ENCODE results near the gene WDR73.
"Not testable (repeated sequence)": the region's sequence is repeated elsewhere in the genome, so short reads cannot be mapped to it uniquely, and the experiment has no call there.

Gene WDR73

GRCh38 chr15:84657748-84658079, 3.6 kb upstream of the WDR73 start:
- no peak for DNase-seq (ENCODE audit: low spot score)

DNA sequence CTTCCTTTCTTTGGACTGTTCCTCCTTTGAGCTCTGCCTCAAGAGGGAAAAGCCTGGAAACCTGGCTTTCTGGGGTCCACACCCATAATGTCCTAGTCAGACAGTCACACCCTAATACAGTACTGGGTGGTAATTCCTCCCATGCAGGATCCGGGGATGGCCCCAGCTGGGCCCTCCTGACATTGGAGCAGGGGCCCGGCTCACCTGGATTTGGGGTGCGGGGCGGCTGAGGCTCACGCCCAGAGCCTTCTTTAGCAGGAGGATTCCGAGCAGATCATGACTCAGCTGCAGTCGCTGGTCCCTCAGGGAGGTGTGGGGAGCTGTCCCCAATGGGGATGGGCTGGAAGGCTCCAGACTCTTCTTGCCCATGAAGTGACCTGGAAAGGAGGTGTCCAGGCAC, 2.9 kb upstream of the WDR73 start:
- DNase-seq (ENCODE audit: low spot score) = no peak

DNA sequence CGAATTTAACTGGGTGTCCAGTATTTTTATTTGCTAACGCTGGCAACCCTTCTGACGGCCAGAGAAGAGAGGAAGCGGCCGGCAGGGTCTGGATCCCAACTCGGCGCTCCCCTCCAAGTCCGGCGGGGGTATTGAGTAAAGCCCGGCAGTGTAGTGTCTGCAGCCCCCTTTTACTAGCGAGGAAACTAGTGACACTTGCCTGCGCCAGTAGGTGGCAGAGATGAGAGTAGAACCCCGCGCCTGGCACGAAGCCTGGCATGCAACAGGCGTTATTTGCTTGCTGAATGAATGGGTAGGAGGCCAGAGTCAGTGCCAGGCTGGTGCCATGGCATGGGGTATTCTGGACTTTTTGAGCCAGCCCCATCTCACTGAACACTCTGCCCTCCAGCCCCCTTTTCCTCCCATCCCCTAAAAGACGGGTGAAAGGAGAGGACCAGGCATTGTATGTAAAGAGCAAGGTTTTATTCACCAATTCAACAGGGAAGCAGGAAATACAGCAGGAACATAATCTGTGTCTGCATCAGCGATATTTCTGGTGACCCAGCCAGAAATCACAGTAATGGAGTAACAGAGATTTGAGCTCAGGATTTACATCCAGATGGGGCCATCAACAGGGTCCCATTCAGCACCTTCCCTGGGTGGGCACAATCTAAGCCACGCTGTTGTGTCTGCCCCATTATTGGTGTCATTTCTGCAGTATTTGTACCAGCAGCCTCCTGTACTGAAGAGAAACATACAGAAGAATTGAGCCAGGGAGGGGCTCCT, 788 bp upstream of the WDR73 start:
- peak; percentile 68 for DNase-seq (ENCODE audit: low spot score)

DNA sequence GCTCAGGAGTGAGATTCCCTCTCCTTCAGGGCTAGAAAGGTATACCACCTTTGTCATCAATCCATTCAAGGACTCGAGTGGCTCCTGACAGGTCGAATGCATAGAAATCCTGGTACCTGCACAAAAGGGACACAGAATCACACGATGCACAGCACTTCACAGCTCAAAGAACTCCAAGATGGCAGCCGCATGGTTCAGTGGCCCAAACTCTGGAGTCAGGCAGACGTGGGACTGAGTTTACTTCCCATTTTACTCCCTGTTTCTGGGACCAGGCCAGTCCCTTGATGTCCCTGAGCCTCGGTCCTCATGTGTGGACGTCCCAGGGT, 536 bp downstream of the WDR73 start:
- DNase-seq (ENCODE audit: low spot score) = no peak

DNA sequence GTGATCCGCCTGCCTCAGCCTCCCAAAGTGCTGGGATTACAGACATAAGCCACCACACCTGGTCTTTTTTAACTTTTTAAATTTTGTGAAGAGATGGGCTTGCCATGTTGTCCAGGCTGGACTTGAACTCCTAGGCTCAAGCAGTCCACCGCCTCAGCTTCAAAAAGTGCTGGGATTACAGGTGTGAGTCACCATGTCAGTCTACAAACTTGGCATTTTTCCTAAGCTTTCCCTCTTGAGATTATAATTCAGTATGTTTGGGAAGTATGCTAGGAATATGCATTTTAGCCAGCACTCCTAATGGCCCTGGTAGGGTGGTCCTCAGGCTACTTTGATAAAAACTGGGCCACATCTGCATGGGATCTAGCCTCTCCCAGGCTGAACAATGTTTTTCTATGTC, 4.4 kb downstream of the WDR73 start:
- DNase-seq (ENCODE audit: low spot score) = no peak

GRCh38 chr15:84648539-84648938, 5.5 kb downstream of the WDR73 start:
- DNase-seq (ENCODE audit: low spot score) = no peak

DNA sequence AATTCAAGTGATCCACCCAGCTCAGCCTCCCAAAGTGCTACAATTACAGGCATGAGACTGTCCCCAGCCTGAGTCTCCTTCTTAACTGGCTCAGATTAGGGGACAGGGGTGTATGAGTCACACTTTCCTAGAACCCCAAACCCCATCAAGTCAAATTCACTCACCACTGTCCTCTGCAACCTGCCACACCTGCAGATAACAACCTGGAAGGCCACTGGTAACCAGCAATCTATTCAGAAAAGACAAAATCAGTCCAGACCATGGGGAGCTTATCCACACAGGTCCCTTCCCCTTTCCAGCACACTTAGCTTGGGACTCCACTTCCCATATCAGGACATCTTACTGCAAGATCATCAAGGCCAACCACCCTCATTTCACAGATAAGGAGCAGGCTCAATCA, 6.4 kb downstream of the WDR73 start:
- no peak for DNase-seq (ENCODE audit: low spot score)

DNA sequence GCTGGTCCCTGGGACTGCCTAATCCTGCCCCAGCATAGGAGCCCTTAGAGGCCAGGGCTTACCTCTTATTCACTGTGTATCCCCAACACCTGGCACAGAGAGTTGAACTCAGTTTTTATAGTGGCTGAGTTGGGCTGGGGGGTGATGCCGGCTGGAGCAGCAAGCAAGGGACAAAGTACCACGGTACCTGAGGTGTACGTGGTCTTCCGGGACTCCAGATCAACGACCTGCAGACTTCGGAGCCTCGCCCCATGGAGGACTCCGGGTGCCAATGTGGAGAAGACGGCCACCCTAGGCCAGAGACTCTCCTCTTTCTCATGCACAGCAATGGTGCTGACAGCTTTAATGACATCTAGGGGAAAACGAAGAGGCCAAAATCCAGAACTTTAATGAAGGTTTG, 8.1 kb downstream of the WDR73 start:
- DNase-seq (ENCODE audit: low spot score) = no peak

- no peak for DNase-seq (ENCODE audit: low spot score)
Observed at GRCh38 chr15:84645496-84645895, 8.6 kb downstream of the WDR73 start.

DNA sequence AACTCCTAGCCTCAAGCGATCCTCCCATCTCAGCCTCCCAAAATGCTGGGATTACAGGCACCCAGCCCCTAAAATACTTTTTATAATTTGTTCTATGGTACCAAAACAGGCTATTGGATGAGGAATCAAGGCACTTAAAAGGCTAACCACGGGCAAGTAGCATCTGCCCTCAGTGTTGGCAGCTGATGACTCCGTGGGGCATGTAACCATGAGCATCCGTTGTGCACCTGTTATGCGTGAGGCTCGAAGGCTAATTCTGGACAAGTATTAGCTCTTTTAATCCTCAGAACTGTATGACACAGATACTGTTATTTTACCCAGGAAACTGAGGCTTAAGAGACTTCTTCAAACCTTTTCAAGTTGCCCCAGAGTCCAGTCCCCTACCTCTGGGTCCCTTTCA, 10.2 kb downstream of the WDR73 start:
- no peak for DNase-seq (ENCODE audit: low spot score)

DNA sequence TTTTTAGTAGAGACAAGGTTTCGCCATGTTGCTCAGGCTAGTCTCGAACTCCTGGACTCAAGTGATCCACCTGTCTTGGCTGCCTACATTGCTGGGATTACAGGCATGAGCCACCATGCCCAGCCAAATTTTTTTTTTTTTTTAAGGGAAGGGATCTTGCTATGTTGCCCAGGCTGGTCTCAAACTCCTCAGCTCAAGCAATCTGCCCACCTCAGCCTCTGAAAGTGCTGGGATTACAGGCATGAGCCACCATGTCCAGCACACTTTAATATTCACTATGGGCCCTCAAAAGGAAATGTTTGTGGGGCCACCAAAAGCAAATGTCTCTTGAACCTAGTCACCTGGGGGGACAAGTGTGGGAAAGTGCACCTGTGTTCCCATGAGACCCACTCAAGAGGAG, 11.4 kb downstream of the WDR73 start:
- not testable (repeated sequence) for DNase-seq (ENCODE audit: low spot score)

GRCh38 chr15:84641871-84642270, 12.2 kb downstream of the WDR73 start:
- DNase-seq (ENCODE audit: low spot score) = not testable (repeated sequence)

DNA sequence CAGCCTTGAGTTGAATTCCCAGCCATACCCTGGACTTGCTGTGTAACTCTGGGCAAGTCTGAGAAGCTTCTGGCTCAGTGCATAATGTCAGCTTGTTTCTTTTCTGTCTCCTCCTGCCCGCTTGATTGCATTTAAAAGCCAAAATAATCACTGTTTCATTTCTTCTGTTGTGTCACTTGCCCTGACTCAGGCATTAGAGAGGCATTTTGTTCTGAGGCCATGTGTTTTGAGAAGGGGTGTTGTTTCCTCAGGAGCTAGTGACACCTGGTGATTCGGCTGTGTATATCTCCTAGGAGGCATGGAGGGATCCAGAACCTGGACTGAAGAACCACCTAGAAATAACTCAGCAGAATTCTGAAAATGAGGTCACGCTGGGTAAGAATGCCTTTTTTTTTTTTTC, 16.0 kb downstream of the WDR73 start:
- DNase-seq (ENCODE audit: low spot score) = no peak

GRCh38 chr15:84634228-84634837, 19.8 kb downstream of the WDR73 start:
- no peak for DNase-seq (ENCODE audit: low spot score)

DNA sequence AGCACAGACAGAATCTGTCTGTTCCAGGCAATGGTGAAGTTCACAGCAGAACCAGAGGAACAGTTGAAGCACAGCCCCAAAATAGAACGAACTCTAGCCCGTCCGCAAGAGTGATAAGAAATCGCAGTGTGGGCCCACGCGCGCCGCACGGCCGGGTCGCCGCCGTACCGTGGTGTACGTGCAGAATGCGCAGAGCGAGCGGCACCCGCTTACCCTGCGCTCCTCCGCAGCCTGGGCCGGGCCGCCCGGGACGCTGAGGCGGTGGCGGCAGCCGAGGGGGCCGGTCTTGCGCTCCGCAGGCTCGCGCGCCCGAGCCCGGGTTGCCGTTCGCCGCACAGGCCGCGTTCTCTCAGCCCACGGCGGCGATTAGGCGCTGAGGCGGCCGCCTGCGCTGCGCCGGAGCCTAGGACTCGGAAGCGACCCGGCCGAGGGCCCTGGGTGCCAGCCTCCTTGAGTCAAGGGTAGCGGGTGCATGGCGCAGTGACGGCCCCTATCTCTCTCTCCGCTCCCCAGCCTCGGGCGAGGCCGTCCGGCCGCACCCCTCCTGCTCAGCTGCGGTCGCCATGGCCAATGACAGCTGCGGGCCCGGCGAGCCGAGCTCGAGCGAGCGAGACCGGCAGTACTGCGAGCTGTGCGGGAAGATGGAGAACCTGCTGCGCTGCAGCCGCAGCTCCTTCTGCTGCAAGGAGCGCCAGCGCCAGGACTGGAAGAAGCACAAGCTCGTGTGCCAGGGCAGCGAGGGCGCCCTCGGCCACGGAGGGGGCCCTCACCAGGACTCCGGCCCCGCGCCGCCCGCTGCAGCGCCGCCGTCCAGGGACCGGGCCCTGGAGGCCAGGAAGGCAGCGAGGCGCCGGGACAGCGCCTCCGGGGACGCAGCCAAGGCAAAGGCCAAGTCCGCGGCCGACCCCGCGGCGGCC, 20.5 kb downstream of the WDR73 start:
- peak; percentile 41 for DNase-seq (ENCODE audit: low spot score)

DNA sequence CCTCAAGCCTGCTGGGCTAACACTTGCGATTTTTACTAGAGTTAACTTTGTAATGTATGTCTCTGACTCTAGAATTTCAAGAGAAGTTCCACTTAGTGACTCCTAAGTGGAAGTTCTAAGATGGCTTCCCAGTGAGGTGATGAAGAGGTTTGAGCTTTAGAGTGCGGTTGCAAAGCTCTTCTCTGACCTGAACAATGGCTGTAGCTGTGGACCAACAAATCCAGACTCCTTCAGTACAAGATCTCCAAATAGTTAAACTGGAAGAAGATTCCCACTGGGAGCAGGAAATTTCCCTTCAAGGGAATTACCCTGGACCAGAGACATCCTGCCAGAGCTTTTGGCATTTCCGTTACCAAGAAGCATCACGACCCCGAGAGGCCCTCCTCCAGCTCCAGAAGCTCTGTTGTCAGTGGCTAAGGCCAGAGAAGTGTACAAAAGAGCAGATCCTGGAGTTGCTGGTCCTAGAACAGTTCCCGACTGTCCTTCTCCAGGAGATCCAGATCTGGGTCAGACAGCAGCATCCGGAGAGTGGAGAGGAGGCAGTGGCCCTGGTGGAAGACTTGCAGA, 22.3 kb downstream of the WDR73 start:
- no peak for DNase-seq (ENCODE audit: low spot score)

DNA sequence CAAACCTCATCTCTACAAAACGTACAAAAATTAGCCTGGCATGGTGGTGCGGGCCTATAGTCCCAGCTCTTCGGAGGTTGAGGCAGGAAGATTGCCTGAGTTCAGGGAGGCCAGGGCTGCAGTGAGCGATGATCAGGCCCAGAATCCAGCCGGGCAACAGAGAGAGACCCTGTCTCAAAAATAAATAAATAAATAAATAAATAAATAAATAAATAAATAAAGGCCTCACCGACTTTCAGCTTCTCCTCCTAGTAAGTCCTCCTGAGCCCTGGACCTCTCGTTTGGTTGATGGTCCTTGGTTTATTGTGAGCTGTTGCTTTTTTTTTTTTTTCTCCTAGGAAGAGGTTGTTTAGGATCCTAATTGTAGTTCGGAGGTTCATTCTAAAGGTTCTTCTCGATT, 25.1 kb downstream of the WDR73 start:
- no peak for DNase-seq (ENCODE audit: low spot score)

- DNase-seq (ENCODE audit: low spot score) = no peak
Observed at GRCh38 chr15:84625123-84625522, 29.0 kb downstream of the WDR73 start.

DNA sequence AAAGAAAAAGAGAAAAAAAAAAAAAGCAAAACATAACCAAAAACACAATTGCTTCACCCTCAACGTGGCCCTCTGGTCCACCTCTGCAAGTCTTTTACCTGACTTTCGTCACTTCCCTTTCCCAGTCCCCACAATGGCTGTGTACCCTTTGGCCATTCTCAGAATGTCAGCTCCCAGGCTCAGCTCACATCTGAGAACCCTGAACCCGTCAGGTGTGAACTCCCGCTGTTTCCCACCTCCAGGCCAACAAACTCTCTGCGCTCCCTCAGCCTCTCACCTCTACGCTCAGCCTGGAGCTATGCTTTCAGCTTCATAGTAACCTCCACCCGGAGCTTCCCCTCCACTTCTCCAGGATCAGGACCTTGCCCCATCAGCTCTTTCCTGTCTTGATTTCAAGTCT, 29.7 kb downstream of the WDR73 start:
- no peak for DNase-seq (ENCODE audit: low spot score)

- no peak for DNase-seq (ENCODE audit: low spot score)
Observed at GRCh38 chr15:84621358-84621979, 32.6 kb downstream of the WDR73 start.

DNA sequence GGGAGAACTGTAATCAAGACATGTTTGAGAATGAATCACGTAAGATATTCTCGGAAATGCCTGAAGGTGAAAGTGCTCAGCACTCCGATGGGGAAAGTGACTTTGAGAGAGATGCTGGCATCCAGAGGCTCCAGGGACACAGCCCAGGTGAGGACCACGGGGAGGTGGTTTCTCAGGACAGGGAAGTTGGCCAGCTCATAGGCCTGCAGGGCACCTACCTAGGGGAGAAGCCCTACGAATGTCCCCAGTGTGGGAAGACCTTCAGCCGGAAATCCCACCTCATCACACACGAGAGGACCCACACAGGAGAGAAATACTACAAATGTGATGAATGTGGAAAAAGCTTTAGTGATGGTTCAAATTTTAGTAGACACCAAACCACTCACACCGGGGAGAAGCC, 33.5 kb downstream of the WDR73 start:
- no peak for DNase-seq (ENCODE audit: low spot score)

DNA sequence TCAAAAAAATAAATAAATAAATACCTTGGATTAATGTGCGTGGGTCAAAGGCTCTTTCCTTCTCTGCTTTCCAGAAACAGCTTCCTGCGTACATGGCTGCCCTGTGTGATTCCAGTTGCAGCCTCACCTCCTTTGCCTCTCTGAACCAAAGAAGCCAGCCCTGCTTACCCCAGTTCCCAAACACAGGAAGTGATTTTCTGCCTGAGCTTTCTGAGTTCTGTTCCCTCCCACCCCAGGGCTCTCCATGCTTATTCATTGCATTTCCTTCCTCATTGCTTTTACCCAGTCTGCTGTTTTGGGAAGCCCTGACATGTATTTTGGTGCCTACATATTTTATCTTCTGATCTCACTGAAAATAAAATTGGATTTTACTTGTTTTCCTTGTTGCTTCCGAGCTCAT, 37.8 kb downstream of the WDR73 start:
- DNase-seq (ENCODE audit: low spot score) = no peak

Measured in AG08395 (cell line).